Limb (tissue), 2 donors: Measurements from ENCODE around the gene KCNK1.

Experiments
- DNase-seq, 2 donors: peaks; one replicate each; pipeline ENCODE4 v3.0.0-alpha.2; 2016; ENCODE audit errors: extremely low spot score in 2 of 2

The KCNK1 gene

GRCh38 chr1:233636503-233636877 is 22.6 kb downstream of the KCNK1 start:
- DNase-seq, result no peak

DNA sequence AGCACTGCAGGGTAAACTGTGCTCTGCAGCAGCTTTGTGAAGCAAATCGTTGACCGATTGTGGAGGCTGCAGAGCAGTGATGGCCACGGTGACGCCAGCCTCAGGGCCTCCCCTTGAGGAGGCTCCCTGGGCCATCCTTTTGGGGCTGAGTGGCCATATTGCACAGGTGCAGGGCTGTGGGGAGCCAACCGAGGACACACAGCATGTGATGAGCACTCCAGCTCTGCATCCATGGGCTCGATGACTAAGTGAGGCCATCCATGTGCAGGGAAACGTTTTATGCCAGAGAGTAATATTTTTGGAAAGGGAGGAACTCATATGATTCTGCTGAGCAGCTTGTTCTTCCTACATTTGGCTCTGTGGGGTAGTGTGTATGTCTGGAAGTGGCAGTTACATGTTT is 24.6 kb downstream of the KCNK1 start:
- DNase-seq, result no peak

DNA sequence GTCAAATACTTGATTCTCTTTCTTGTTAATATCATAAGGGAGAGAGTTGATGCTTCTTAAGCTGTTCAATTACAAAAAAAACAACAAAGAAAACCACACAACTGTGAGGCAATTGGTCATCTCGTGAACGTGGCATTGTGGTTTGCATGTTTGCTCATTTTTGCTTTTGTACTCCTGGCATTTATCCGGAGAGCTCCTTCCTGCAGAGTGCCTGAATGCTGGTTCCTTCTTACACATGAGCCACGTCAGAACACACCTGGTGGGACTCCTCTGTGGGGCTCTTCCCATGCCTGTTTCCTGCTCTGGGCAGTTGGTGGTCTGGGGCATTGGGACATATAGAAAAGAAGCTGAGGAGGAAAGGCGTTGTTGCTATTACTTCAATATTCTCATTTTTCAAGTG is 25.7 kb downstream of the KCNK1 start:
- no peak for DNase-seq

DNA sequence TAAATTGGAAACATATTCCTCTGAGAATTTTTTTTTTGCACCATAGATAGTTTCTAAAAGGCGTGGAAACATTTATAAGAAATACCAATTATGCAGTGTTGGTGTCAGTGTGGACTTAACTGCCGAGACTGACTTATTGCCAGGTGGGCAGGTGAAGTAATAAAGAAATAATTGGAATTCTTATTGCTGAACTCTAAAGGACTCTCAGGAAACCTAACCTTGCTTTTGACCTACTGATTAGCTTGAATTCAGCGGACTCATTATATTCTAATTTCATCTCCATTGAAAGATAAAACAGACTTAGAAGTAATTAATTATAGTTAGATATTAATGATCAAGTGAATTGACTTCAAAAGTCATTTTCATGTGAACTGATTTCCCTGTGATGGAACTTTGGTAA is 26.3 kb downstream of the KCNK1 start:
- DNase-seq, result no peak

DNA sequence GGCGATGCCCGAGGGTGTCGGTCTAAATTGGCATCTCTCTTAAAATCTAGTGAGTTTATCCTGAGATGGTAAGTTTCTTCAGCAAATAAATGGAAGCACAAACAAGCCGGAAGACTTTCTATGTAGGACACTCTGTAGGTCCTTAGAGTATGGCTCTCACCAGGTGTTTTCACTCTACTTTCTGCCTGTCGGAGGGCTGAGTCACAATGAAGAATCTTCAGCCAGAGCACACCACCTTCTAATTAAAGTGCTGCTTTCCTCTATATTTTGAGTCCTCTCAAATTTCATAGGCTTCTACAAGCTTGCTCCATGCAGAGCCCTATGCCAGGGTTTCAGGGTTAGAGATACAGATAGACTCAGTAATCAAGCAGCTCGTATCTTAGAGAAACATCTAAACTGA is 27.1 kb downstream of the KCNK1 start:
- no peak for DNase-seq

DNA sequence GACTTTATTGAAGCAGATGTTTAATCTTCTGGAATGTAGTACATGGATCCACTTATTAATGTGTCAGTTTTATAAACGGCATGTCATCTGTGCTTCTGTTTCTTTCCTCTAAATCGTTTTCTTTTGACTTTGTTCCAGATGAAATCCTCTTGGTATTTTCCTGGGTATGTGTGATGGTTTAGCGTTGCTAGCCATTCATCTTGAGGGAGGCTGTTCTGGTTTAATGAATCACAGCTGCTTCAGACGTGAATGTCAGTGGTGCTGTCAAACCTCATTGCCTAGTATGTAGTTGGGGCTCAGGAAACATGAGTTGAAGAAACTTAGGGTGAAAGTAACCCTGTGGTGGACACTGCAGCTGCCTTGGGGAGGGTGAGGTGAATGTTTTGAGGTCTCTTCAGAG is 33.2 kb downstream of the KCNK1 start:
- DNase-seq, result peak in 1 of 2 donors; percentile 42

DNA sequence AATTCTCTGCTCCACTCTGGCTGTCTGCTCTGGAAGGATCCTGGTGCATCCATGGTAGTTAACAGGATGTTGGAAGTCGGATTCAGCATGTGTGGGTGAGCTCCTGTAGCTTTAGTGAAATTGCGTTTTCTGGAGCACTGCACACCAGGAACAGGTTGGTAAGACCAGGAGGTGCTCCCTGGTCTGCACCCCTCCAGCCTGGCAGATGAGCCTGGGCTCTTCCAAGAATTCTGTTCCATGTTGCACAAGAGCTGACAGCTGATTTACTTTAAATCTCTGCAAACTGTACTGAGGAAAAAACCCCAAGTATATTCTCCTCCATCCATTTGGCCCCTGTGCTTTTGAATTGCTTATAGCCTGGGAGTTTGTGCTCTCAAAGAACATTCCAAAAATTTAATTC is 33.7 kb downstream of the KCNK1 start:
- no peak for DNase-seq

GRCh38 chr1:233651061-233651460 is 37.2 kb downstream of the KCNK1 start:
- DNase-seq, result no peak

DNA sequence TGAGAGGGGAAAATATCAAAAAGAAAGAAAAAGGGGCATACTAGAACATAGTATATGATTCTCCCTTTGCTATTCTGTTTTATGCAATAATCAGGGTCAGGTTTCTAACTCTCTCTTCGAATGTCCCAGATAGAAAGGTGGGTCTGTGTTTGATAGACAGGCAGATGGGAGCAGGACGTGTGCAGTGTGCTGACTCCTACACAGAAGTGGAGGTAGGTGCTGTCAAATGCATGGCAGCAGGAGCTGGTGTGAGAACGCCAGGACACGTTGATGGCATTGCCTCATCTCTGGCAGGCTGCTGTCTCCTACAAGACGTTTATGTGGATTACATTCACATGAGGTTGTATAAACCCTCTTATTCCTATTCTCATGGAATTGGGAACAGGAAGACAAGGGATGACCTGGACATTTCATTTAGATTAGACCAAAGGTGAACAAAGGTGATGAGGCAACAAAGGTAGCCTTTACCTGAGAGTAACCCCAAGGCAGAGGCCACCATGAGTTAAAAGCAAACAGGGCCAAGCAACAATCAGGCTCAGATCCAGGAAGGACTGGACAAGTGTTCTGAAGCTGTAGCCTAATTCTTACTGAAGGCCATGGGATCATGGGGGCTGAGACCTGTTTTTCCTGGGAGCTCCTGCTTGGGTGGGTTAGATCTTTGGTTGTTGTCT is 37.8 kb downstream of the KCNK1 start:
- DNase-seq, result no peak

DNA sequence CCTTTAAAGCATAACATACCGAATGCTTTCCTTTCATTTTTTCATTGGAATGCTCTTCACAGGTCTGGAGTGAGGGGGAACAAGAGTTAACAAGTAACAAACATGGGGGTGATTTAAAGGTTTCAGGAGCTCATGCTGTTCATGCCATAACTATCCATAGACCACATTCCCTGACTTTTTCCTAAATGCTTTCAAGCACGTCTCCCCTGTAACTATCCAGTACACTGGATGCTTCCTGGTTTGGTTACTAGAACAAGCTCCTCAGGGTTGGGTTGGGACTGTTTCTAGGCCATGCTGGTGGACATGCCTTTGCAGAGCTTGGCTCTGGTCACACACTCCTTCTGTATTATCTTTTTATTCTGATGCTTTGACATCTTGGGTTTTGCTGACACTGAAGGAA is 38.6 kb downstream of the KCNK1 start:
- no peak for DNase-seq

GRCh38 chr1:233654658-233655280 is 40.9 kb downstream of the KCNK1 start:
- DNase-seq, result no peak

DNA sequence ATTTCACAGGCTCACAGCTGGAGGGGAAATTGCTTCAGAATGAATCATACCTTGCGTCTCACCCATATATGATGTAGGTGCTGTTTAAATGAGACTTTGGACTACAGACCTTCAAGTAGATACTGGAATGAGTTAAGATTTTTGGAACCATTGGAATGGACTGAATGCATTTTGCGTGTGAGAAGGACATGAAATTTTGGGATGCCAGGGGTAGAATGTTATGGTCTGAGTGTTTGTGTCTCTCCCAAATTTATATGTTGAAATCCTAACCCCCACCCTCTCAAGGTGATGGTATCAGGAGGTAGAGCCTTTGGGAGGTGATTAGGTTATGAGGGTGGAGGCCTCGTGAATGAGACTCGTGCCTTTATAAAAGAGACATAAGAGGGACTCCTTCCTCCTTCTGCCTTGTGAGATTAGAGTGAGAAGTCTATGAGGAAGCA is 41.4 kb downstream of the KCNK1 start:
- no peak for DNase-seq

- DNase-seq, result no peak
Measured at GRCh38 chr1:233656032-233656635, 42.2 kb downstream of the KCNK1 start.

GRCh38 chr1:233656687-233657086 is 42.8 kb downstream of the KCNK1 start:
- no peak for DNase-seq

DNA sequence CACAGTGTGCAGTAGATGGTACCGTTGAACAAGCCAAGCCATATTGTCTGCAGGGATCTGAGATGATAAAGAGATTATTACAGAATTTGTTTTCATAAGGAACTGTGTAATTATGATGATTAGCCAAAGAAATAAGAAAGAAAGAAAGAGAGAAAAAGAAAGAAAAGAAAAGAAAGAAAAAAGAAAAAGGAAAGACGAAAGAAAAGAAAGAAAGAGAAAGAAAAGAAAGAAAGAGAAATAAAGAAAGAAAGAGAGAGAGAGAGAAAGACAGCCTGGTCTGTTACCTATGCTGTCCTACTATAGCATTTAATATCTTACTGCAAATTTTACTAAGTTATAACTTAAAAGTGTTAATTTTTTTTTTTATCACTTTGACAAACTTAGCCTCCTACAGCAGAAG is 43.6 kb downstream of the KCNK1 start:
- no peak for DNase-seq

- no peak for DNase-seq
Measured at GRCh38 chr1:233659495-233659894, 45.6 kb downstream of the KCNK1 start.

DNA sequence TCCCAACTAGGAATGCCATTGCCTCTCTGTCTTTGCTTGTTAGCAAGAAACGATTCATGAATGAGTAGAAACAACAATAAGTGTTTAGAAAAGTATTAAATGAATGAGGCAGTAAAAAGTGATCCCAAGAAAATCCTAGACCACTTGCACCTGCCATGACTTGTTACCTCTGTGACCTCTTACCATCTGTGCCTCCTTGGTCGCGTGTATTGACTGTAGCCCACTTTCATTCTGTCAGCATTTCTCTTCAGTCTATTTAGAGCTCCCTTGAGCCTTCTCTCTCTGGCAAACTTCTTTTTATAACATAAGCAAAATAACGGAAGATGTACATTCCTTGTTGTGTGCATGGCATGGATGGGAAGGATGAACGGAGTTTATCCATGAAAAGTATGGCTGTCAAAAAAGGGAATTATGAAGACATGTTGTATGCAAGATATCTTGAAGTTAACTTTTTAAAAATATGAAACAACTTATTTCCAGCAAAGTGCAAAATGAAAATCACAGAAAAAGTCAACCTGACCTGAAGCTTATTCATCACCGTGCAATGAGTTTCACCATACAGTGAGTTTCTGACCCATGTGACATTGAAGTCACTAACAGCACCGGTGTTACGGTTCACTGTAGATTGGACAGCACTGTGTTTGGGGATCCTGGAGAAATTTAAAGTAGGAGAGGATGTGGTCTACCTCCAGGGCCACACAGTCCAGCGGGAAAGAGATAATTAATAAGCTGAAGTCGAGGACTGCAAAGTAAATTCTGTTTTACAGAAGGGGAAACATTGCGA is 47.7 kb downstream of the KCNK1 start:
- no peak for DNase-seq

DNA sequence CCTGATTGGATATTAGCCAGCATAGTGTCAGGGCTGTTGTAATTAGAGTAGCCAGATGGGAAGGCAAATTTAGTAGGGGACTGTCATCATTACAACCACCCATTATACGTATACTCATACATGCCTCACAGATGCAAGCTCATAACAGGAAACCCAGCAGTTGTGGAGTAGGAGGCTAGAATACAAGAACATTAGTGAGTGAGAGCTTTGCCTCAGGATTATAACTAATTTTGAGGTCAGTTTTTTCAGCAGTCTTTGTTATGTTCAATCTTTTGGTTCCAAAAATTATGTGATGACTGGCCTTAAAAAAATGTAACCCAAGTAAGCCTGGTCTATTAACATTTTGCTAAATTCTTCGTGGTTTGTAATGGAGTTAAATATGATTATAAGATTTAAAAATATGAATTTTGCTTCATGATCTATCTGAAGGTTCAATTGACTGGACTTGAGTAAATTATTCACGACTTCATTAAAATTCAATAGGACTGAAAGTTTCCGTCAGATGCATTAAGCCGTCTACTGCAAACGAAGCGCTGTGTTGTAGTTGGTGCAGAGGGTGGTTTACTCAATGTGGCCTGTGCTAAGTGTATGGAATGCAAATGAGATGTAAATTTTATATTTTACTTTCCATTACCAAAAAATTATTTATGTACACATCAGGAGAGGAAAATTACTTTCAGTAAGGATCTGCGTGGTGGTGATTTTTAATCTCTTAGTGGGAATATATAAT is 48.8 kb downstream of the KCNK1 start:
- no peak for DNase-seq

GRCh38 chr1:233664253-233664652 is 50.3 kb downstream of the KCNK1 start:
- DNase-seq, result no peak

GRCh38 chr1:233664804-233665574 is 51.1 kb downstream of the KCNK1 start:
- DNase-seq, result no peak
